Tibial artery (tissue), 4 donors: ENCODE measurements around the gene NF1.

Experiments used
- DNase-seq, 2 donors: peaks; one replicate each; pipeline ENCODE4 v3.0.0-alpha.2; 2019
- H3K27ac ChIP-seq, 2 donors: fragments of 200-600 bp; sonication (generic) in 1 of 2; 1 replicate in 1 of 2; 2 replicates in 1 of 2; pipeline ENCODE4 v1.5.1; 2018 to 2019; ENCODE audit warnings: mild to moderate bottlenecking in 1 of 2
- H3K27me3 ChIP-seq, 2 donors: fragments of 200-600 bp; sonication (generic) in 1 of 2; one replicate each; pipeline versions ENCODE4 v1.5.1 to v1.6.0; 2016 to 2019
- H3K36me3 ChIP-seq, 3 donors: fragments of 200-600 bp; sonication (generic) in 2 of 3; one replicate each; pipeline ENCODE4 v1.5.1; 2016 to 2019; ENCODE audit warnings: mild to moderate bottlenecking in 2 of 3
- H3K4me1 ChIP-seq, 4 donors: fragments of 200-600 bp; sonication (generic) in 2 of 4; 1 replicate in 3 of 4; 2 replicates in 1 of 4; pipeline ENCODE4 v1.5.1; 2016 to 2019
- H3K4me3 ChIP-seq, 2 donors: fragments of 200-600 bp; sonication (generic) in 1 of 2; 1 replicate in 1 of 2; 2 replicates in 1 of 2; pipeline ENCODE4 v1.5.1; 2018 to 2019; ENCODE audit warnings: mild to moderate bottlenecking in 2 of 2
- H3K9me3 ChIP-seq, 3 donors: fragments of 200-600 bp; sonication (generic) in 1 of 3; one replicate each; pipeline ENCODE4 v1.5.1; 2016 to 2019
- CTCF ChIP-seq, 2 experiments: fragments of 200-600 bp in 1 of 2; fragments of 450-650 bp in 1 of 2; IDR thresholded peaks; one replicate each; pipeline ENCODE4 v1.5.1; 2017 to 2019; ENCODE audit warnings: antibody characterized with exemption in 2 of 2, mild to moderate bottlenecking in 1 of 2, moderate library complexity in 1 of 2
- intact Hi-C: fragments of 100-400 bp; cut with DNase I; formaldehyde crosslinking; loops from one replicate; pipeline ENCODE4 v1.15.0; 2023; ENCODE audit warnings: low total_unique reads

The NF1 gene

GRCh38 chr17:31349454-31349853, 254.7 kb downstream of the NF1 start:
- Histone ChIP-seq H3K36me3 (peaks cover 45 to 62% (median 46%) of the 10 kb centered on the region in 3 donors), H3K9me3 (no peaks in the 10 kb centered on the region), H3K27ac (no peak overlapping the region), H3K27me3 (no peaks in the 10 kb centered on the region), H3K4me3 (no peak overlapping the region), H3K4me1 (no peaks in the 10 kb centered on the region)
- intact Hi-C loops = no loop called here
- TF ChIP-seq CTCF (IDR thresholded peaks at IDR 0.05) = no peak
- DNase-seq = no peak

GRCh38 chr17:31355935-31356334, 261.2 kb downstream of the NF1 start:
- Histone ChIP-seq H3K4me3 (no peak overlapping the region), H3K27ac (no peak overlapping the region), H3K9me3 (no peaks in the 10 kb centered on the region), H3K36me3 (peaks cover 50 to 93% (median 64%) of the 10 kb centered on the region in 3 donors), H3K27me3 (no peaks in the 10 kb centered on the region), H3K4me1 (no peaks in the 10 kb centered on the region)
- DNase-seq = no peak
- intact Hi-C loops = no loop called here
- no peak for TF ChIP-seq CTCF (IDR thresholded peaks at IDR 0.05)

GRCh38 chr17:31357091-31357490, 262.3 kb downstream of the NF1 start:
- peaks cover 46 to 90% (median 63%) of the 10 kb centered on the region in 3 donors for H3K36me3 ChIP-seq
- TF ChIP-seq CTCF (IDR thresholded peaks at IDR 0.05) = no peak
- H3K9me3 ChIP-seq = no peaks in the 10 kb centered on the region
- no peak overlapping the region for H3K4me3 ChIP-seq
- H3K4me1 ChIP-seq = no peaks in the 10 kb centered on the region
- DNase-seq = no peak
- intact Hi-C loops = no loop called here
- no peak overlapping the region for H3K27ac ChIP-seq
- no peaks in the 10 kb centered on the region for H3K27me3 ChIP-seq

- Histone ChIP-seq H3K4me1 (no peaks in the 10 kb centered on the region), H3K9me3 (no peaks in the 10 kb centered on the region), H3K27ac (no peak overlapping the region), H3K27me3 (no peaks in the 10 kb centered on the region), H3K36me3 (peaks cover 38 to 84% (median 58%) of the 10 kb centered on the region in 3 donors), H3K4me3 (no peak overlapping the region)
- no peak for DNase-seq
- TF ChIP-seq CTCF (IDR thresholded peaks at IDR 0.05) = no peak
- intact Hi-C loops = no loop called here
Measured at GRCh38 chr17:31357839-31358394, 263.1 kb downstream of the NF1 start.

- DNase-seq = no peak
- Histone ChIP-seq H3K27ac (no peak overlapping the region), H3K36me3 (peaks cover 26 to 50% (median 27%) of the 10 kb centered on the region in 3 donors), H3K4me1 (no peaks in the 10 kb centered on the region), H3K9me3 (no peaks in the 10 kb centered on the region), H3K27me3 (no peaks in the 10 kb centered on the region), H3K4me3 (no peak overlapping the region)
- intact Hi-C loops = no loop called here
- TF ChIP-seq CTCF (IDR thresholded peaks at IDR 0.05) = no peak
Measured at GRCh38 chr17:31364012-31364411, 269.2 kb downstream of the NF1 start.

- Histone ChIP-seq H3K36me3 (peaks cover 13 to 36% (median 20%) of the 10 kb centered on the region in 3 donors), H3K27me3 (no peaks in the 10 kb centered on the region), H3K27ac (no peak overlapping the region), H3K4me1 (no peaks in the 10 kb centered on the region), H3K4me3 (no peak overlapping the region), H3K9me3 (no peaks in the 10 kb centered on the region)
- intact Hi-C loops = no loop called here
- no peak for TF ChIP-seq CTCF (IDR thresholded peaks at IDR 0.05)
- DNase-seq = no peak
Measured at GRCh38 chr17:31366088-31366487, 271.3 kb downstream of the NF1 start.
